GM23338 (cell line): ENCODE results near the gene APOL6.

Source experiments
- CREB1 ChIP-seq: fragments of 250-450 bp; sonication (Bioruptor Pico); IDR thresholded peaks from 2 replicates; pipeline ENCODE4 v1.5.0; 2020; ENCODE audit warnings: low read depth, mild to moderate bottlenecking, moderate library complexity
- EZH2 ChIP-seq: fragments of 200-600 bp; sonication (generic); IDR thresholded peaks from one replicate; pipeline ENCODE4 v1.8.0; 2017; ENCODE audit warnings: antibody characterized with exemption, mild to moderate bottlenecking, low read depth; ENCODE audit not compliant: unreplicated experiment
- EZH2phosphoT487 ChIP-seq: fragments of 200-600 bp; sonication (generic); IDR thresholded peaks from one replicate; pipeline ENCODE4 v1.8.1; 2018; ENCODE audit warnings: antibody characterized with exemption; ENCODE audit not compliant: unreplicated experiment
- JUNB ChIP-seq: IDR thresholded peaks from one replicate; pipeline ENCODE4 v1.6.1; 2016; ENCODE audit warnings: antibody characterized with exemption; ENCODE audit not compliant: unreplicated experiment
- NANOG ChIP-seq: IDR thresholded peaks from 2 replicates; pipeline ENCODE4 v1.6.1; 2016; ENCODE audit warnings: antibody characterized with exemption, borderline replicate concordance
- POLR2AphosphoS5 ChIP-seq: IDR thresholded peaks from 2 replicates; pipeline ENCODE4 v1.6.1; 2016; ENCODE audit warnings: antibody characterized with exemption, low read depth
- STAT1 ChIP-seq: IDR thresholded peaks from one replicate; pipeline ENCODE4 v1.6.1; 2016; ENCODE audit warnings: antibody characterized with exemption; ENCODE audit not compliant: unreplicated experiment
- ZNF114 ChIP-seq: fragments of 250-450 bp; sonication (Bioruptor Pico); IDR thresholded peaks from 2 replicates; pipeline ENCODE4 v1.5.0; 2020; ENCODE audit warnings: mild to moderate bottlenecking, moderate library complexity
- ZNF331 ChIP-seq: fragments of 250-450 bp; sonication (Bioruptor Pico); IDR thresholded peaks from 2 replicates; pipeline ENCODE4 v1.5.0; 2020; ENCODE audit warnings: low read depth, mild to moderate bottlenecking, moderate library complexity
- TF ChIP-seq, protein P1 (sequence below), 2 experiments: fragments of 200-600 bp in 1 of 2; sonication (generic) in 1 of 2; conservative IDR thresholded peaks; 2 replicates each; pipeline versions ENCODE4 v1.5.1 to v1.6.1; 2016 to 2017; ENCODE audit warnings: antibody characterized with exemption in 2 of 2, low read depth in 2 of 2, mild to moderate bottlenecking in 2 of 2, moderate library complexity in 1 of 2
- TF ChIP-seq, protein P2 (sequence below): IDR thresholded peaks from one replicate; pipeline ENCODE4 v1.6.1; 2018; ENCODE audit warnings: antibody characterized with exemption; ENCODE audit not compliant: unreplicated experiment
- TF ChIP-seq, protein P3 (sequence below): IDR thresholded peaks from 2 replicates; pipeline ENCODE4 v1.6.1; 2016; ENCODE audit warnings: antibody characterized with exemption
- TF ChIP-seq, protein P4 (sequence below): fragments of 250-450 bp; sonication (Bioruptor Pico); IDR thresholded peaks from 2 replicates; pipeline ENCODE4 v1.5.0; 2020; ENCODE audit warnings: mild to moderate bottlenecking, moderate library complexity

DNA sequence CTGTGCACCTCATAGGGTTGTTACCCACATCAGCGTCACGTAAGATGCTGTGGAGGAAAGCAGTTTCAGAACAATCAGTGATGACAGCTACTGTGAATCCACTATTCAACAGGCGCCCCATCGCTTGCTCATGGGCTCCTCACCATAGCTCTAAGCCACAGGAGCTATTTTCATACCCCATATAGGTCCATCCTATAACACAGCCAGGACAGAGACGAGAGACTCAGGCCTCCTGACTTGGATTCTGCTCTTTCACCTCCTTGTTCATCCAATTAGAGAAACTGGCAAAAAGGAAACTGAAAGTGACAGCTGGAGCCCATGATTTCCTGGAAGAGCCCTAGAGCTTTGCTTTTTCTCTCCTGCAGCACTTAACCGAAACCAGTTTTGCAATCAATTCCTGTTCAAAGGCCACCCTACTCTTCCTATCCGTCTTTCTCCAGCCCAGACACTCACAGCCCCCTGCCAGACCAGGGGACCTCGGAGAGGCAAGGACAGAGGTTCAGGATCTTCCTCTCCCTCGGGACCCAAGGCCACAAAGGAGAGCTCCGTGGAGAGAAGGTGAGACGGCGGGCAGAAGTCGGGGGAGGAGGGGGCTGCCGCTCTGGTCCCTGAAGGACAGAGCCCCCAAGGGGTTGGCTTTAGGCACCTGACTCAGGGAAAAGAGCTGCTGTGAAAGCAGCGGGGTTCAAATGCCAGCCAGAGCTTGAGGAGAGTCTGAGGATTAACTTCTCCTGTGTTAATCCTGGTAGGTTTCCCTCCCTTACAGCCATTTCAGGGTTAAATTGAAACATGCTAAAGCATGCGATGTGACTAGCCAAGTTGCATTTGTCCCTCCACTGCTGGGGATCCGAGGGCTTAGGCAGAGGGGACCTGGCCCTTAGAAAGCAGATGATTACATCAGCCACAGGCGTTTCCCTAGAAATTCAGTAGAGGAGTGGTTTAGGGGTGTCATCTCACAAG is at the start of gene APOL6:
- TF ChIP-seq, protein P1, sequence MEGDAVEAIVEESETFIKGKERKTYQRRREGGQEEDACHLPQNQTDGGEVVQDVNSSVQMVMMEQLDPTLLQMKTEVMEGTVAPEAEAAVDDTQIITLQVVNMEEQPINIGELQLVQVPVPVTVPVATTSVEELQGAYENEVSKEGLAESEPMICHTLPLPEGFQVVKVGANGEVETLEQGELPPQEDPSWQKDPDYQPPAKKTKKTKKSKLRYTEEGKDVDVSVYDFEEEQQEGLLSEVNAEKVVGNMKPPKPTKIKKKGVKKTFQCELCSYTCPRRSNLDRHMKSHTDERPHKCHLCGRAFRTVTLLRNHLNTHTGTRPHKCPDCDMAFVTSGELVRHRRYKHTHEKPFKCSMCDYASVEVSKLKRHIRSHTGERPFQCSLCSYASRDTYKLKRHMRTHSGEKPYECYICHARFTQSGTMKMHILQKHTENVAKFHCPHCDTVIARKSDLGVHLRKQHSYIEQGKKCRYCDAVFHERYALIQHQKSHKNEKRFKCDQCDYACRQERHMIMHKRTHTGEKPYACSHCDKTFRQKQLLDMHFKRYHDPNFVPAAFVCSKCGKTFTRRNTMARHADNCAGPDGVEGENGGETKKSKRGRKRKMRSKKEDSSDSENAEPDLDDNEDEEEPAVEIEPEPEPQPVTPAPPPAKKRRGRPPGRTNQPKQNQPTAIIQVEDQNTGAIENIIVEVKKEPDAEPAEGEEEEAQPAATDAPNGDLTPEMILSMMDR (conservative IDR thresholded peaks at IDR 0.05; ENCODE audit: low read depth in 2 of 2): no peak
- no peak for TF ChIP-seq EZH2
- TF ChIP-seq CREB1: no peak
- TF ChIP-seq, protein P2, sequence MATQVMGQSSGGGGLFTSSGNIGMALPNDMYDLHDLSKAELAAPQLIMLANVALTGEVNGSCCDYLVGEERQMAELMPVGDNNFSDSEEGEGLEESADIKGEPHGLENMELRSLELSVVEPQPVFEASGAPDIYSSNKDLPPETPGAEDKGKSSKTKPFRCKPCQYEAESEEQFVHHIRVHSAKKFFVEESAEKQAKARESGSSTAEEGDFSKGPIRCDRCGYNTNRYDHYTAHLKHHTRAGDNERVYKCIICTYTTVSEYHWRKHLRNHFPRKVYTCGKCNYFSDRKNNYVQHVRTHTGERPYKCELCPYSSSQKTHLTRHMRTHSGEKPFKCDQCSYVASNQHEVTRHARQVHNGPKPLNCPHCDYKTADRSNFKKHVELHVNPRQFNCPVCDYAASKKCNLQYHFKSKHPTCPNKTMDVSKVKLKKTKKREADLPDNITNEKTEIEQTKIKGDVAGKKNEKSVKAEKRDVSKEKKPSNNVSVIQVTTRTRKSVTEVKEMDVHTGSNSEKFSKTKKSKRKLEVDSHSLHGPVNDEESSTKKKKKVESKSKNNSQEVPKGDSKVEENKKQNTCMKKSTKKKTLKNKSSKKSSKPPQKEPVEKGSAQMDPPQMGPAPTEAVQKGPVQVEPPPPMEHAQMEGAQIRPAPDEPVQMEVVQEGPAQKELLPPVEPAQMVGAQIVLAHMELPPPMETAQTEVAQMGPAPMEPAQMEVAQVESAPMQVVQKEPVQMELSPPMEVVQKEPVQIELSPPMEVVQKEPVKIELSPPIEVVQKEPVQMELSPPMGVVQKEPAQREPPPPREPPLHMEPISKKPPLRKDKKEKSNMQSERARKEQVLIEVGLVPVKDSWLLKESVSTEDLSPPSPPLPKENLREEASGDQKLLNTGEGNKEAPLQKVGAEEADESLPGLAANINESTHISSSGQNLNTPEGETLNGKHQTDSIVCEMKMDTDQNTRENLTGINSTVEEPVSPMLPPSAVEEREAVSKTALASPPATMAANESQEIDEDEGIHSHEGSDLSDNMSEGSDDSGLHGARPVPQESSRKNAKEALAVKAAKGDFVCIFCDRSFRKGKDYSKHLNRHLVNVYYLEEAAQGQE: no peak
- TF ChIP-seq, protein P3, sequence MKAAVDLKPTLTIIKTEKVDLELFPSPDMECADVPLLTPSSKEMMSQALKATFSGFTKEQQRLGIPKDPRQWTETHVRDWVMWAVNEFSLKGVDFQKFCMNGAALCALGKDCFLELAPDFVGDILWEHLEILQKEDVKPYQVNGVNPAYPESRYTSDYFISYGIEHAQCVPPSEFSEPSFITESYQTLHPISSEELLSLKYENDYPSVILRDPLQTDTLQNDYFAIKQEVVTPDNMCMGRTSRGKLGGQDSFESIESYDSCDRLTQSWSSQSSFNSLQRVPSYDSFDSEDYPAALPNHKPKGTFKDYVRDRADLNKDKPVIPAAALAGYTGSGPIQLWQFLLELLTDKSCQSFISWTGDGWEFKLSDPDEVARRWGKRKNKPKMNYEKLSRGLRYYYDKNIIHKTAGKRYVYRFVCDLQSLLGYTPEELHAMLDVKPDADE: no peak
- no peak for TF ChIP-seq NANOG
- no peak for TF ChIP-seq ZNF114 (CRISPR knock-in tag)
- no peak for TF ChIP-seq POLR2AphosphoS5
- no peak for TF ChIP-seq EZH2phosphoT487
- TF ChIP-seq JUNB: no peak
- TF ChIP-seq, protein P4, sequence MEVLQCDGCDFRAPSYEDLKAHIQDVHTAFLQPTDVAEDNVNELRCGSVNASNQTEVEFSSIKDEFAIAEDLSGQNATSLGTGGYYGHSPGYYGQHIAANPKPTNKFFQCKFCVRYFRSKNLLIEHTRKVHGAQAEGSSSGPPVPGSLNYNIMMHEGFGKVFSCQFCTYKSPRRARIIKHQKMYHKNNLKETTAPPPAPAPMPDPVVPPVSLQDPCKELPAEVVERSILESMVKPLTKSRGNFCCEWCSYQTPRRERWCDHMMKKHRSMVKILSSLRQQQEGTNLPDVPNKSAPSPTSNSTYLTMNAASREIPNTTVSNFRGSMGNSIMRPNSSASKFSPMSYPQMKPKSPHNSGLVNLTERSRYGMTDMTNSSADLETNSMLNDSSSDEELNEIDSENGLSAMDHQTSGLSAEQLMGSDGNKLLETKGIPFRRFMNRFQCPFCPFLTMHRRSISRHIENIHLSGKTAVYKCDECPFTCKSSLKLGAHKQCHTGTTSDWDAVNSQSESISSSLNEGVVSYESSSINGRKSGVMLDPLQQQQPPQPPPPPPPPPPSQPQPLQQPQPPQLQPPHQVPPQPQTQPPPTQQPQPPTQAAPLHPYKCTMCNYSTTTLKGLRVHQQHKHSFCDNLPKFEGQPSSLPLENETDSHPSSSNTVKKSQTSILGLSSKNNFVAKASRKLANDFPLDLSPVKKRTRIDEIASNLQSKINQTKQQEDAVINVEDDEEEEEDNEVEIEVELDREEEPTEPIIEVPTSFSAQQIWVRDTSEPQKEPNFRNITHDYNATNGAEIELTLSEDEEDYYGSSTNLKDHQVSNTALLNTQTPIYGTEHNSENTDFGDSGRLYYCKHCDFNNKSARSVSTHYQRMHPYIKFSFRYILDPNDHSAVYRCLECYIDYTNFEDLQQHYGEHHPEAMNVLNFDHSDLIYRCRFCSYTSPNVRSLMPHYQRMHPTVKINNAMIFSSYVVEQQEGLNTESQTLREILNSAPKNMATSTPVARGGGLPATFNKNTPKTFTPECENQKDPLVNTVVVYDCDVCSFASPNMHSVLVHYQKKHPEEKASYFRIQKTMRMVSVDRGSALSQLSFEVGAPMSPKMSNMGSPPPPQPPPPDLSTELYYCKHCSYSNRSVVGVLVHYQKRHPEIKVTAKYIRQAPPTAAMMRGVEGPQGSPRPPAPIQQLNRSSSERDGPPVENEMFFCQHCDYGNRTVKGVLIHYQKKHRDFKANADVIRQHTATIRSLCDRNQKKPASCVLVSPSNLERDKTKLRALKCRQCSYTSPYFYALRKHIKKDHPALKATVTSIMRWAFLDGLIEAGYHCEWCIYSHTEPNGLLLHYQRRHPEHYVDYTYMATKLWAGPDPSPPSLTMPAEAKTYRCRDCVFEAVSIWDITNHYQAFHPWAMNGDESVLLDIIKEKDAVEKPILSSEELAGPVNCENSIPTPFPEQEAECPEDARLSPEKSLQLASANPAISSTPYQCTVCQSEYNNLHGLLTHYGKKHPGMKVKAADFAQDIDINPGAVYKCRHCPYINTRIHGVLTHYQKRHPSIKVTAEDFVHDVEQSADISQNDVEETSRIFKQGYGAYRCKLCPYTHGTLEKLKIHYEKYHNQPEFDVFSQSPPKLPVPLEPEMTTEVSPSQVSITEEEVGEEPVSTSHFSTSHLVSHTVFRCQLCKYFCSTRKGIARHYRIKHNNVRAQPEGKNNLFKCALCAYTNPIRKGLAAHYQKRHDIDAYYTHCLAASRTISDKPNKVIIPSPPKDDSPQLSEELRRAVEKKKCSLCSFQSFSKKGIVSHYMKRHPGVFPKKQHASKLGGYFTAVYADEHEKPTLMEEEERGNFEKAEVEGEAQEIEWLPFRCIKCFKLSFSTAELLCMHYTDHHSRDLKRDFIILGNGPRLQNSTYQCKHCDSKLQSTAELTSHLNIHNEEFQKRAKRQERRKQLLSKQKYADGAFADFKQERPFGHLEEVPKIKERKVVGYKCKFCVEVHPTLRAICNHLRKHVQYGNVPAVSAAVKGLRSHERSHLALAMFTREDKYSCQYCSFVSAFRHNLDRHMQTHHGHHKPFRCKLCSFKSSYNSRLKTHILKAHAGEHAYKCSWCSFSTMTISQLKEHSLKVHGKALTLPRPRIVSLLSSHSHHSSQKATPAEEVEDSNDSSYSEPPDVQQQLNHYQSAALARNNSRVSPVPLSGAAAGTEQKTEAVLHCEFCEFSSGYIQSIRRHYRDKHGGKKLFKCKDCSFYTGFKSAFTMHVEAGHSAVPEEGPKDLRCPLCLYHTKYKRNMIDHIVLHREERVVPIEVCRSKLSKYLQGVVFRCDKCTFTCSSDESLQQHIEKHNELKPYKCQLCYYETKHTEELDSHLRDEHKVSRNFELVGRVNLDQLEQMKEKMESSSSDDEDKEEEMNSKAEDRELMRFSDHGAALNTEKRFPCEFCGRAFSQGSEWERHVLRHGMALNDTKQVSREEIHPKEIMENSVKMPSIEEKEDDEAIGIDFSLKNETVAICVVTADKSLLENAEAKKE (CRISPR knock-in tag): no peak
- no peak for TF ChIP-seq STAT1
- TF ChIP-seq ZNF331 (CRISPR knock-in tag): no peak
